A673 (cell line): ENCODE data around the gene TMEM167A. TPM values are rescaled to one million over a fixed set of nuclear protein-coding genes. Genes with fewer than 3 reads are reported as not detected.

Experiments
- BruUV-seq: library from RNA; stranded (reverse); fragments of 400-500 nt; replicated peaks from 2 replicates; lab custom pipeline; 2021; lab: Mats Ljungman, UMichigan
- CTCF ChIA-PET: fragments of 300-600 bp; sonication (Branson Sonifier 250); formaldehyde crosslinking; loops from one replicate; lab custom pipeline; 2022; ENCODE audit warnings: antibody characterized with exemption; lab: Charles Lee
- POLR2A ChIA-PET: fragments of 300-600 bp; sonication (Branson Sonifier 250); formaldehyde crosslinking; loops from one replicate; lab custom pipeline; 2022; ENCODE audit warnings: antibody characterized with exemption; ENCODE audit not compliant: low non-redundant PET; lab: Charles Lee
- DNase-seq: peaks from one replicate; pipeline ENCODE4 v3.0.0-alpha.2; 2015; ENCODE audit warnings: low spot score
- H3K27ac ChIP-seq: fragments of 200-600 bp; sonication (generic); 2 replicates; pipeline ENCODE4 v1.5.1; 2016; ENCODE audit warnings: mixed run types, low read depth, mild to moderate bottlenecking, mixed read lengths, antibody characterized with exemption, low read length; ENCODE audit not compliant: poor library complexity, severe bottlenecking
- H3K27me3 ChIP-seq: fragments of 200-600 bp; sonication (generic); replicated peaks from 2 replicates; pipeline ENCODE4 v1.6.1; 2017; ENCODE audit warnings: mixed run types, low read depth, mild to moderate bottlenecking, mixed read lengths, antibody characterized with exemption, low read length; ENCODE audit not compliant: insufficient read depth, poor library complexity
- H3K36me3 ChIP-seq: fragments of 200-600 bp; sonication (generic); 2 replicates; pipeline ENCODE4 v1.6.1; 2016; ENCODE audit warnings: mixed run types, mild to moderate bottlenecking, mixed read lengths, antibody characterized with exemption, low read length; ENCODE audit not compliant: insufficient read depth, poor library complexity, severe bottlenecking
- H3K4me1 ChIP-seq: fragments of 200-600 bp; sonication (generic); 2 replicates; pipeline ENCODE4 v1.6.1; 2017; ENCODE audit warnings: mixed run types, mild to moderate bottlenecking, mixed read lengths, antibody characterized with exemption, low read length; ENCODE audit not compliant: insufficient read depth, poor library complexity, severe bottlenecking
- H3K4me3 ChIP-seq: fragments of 200-600 bp; sonication (generic); 2 replicates; pipeline ENCODE4 v1.5.1; 2016; ENCODE audit warnings: low read depth, mixed run types, mild to moderate bottlenecking, mixed read lengths, low read length; ENCODE audit not compliant: poor library complexity, severe bottlenecking
- H3K9me3 ChIP-seq: fragments of 200-600 bp; sonication (generic); 2 replicates; pipeline ENCODE4 v1.6.1; 2016; ENCODE audit warnings: mixed run types, low read depth, mild to moderate bottlenecking, mixed read lengths, antibody characterized with exemption, low read length; ENCODE audit not compliant: poor library complexity, severe bottlenecking
- EZH2 ChIP-seq: fragments of 200-600 bp; sonication (generic); IDR thresholded peaks from 2 replicates; pipeline ENCODE4 v1.6.1; 2017; ENCODE audit warnings: borderline replicate concordance, low read depth, mild to moderate bottlenecking, mixed read lengths, antibody characterized with exemption, low read length; ENCODE audit not compliant: poor library complexity, severe bottlenecking
- intact Hi-C: fragments of 100-400 bp; cut with micrococcal nuclease; formaldehyde crosslinking; loops from one replicate; pipeline ENCODE4 v1.10.0; 2022; ENCODE audit not compliant: unreplicated experiment
- total RNA-seq: library from RNA; stranded (reverse); gene quantifications from 2 replicates; pipeline ENCODE4 v1.2.3, GENCODE V29; 2021
- TF ChIP-seq, protein P1 (sequence below): fragments of 300-800, 200-600 bp; sonication (generic); conservative IDR thresholded peaks from 2 replicates; pipeline ENCODE4 v1.5.1; 2017; ENCODE audit warnings: low read depth, mild to moderate bottlenecking, antibody characterized with exemption, low read length, moderate library complexity, mixed read lengths

The TMEM167A gene
- total RNA-seq, 1 experiment from 2014 or later = 90.5 TPM

DNA sequence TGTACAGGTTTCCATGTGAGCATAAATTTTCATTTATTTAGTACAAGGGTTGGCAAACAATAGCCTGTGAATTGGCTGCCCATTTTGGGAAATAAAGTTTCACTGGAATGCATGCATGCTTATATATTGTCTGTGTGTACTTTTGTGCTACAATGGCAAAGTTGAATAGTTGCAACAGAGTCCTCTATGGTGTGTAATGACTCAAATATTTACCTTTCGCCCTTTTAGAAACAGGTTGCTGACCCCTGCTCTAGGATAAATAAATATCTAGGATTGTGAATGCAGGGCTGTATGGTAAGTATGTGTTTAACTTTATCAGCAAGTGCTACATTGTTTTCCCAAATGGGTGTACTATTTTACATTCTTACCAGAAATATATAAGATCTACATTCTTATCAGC is 47.4 kb upstream of the TMEM167A start:
- no peaks in the 10 kb centered on the region for H3K4me1 ChIP-seq
- no peak overlapping the region for H3K27ac ChIP-seq
- DNase-seq = no peak
- BruUV-seq = no TSS peak
- CTCF ChIA-PET = no interaction called here
- H3K27me3 ChIP-seq = no peaks in the 10 kb centered on the region
- H3K9me3 ChIP-seq = no peaks in the 10 kb centered on the region
- no peaks in the 10 kb centered on the region for H3K36me3 ChIP-seq
- no peak overlapping the region for H3K4me3 ChIP-seq
- TF ChIP-seq, protein P1, sequence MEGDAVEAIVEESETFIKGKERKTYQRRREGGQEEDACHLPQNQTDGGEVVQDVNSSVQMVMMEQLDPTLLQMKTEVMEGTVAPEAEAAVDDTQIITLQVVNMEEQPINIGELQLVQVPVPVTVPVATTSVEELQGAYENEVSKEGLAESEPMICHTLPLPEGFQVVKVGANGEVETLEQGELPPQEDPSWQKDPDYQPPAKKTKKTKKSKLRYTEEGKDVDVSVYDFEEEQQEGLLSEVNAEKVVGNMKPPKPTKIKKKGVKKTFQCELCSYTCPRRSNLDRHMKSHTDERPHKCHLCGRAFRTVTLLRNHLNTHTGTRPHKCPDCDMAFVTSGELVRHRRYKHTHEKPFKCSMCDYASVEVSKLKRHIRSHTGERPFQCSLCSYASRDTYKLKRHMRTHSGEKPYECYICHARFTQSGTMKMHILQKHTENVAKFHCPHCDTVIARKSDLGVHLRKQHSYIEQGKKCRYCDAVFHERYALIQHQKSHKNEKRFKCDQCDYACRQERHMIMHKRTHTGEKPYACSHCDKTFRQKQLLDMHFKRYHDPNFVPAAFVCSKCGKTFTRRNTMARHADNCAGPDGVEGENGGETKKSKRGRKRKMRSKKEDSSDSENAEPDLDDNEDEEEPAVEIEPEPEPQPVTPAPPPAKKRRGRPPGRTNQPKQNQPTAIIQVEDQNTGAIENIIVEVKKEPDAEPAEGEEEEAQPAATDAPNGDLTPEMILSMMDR = no peak
- no peak for TF ChIP-seq EZH2
- intact Hi-C loops = no loop called here
- POLR2A ChIA-PET = no interaction called here

GRCh38 chr5:83118976-83119375 is 41.8 kb upstream of the TMEM167A start:
- Histone ChIP-seq H3K4me3 (no peak overlapping the region), H3K36me3 (no peaks in the 10 kb centered on the region), H3K4me1 (no peaks in the 10 kb centered on the region), H3K27me3 (no peaks in the 10 kb centered on the region), H3K27ac (no peak overlapping the region), H3K9me3 (peaks cover 6% of the 10 kb centered on the region)
- ChIA-PET CTCF (no interaction called here), POLR2A (no interaction called here)
- TF ChIP-seq, protein P1 = no peak
- no peak for TF ChIP-seq EZH2
- intact Hi-C loops = no loop called here
- no TSS peak for BruUV-seq
- DNase-seq = no peak

- Histone ChIP-seq H3K27me3 (no peaks in the 10 kb centered on the region), H3K27ac (no peak overlapping the region), H3K4me1 (no peaks in the 10 kb centered on the region), H3K4me3 (no peak overlapping the region), H3K9me3 (peaks cover 6% of the 10 kb centered on the region), H3K36me3 (no peaks in the 10 kb centered on the region)
- no peak for DNase-seq
- POLR2A ChIA-PET = no interaction called here
- CTCF ChIA-PET = no interaction called here
- TF ChIP-seq, protein P1 = no peak
- no peak for TF ChIP-seq EZH2
- no TSS peak for BruUV-seq
- intact Hi-C loops = no loop called here
These were observed 41.3 kb upstream of the TMEM167A start for GRCh38 chr5:83118471-83118870.
